Measurements from ENCODE around the gene SF3A1.
"Not testable (repeated sequence)": the region's sequence is repeated elsewhere in the genome, so short reads cannot be mapped to it uniquely, and the experiment has no call there.

The SF3A1 gene

GRCh38 chr22:30347255-30347892 lies 9.3 kb downstream of the SF3A1 start:
- no peak for DNase-seq (ENCODE audit: low read depth)

GRCh38 chr22:30344447-30345200 lies 12.1 kb downstream of the SF3A1 start:
- DNase-seq (ENCODE audit: low read depth): no peak

GRCh38 chr22:30340911-30341685 lies 15.6 kb downstream of the SF3A1 start:
- DNase-seq (ENCODE audit: low read depth): no peak

- DNase-seq (ENCODE audit: low read depth): no peak
Observed at GRCh38 chr22:30338802-30339201, 17.9 kb downstream of the SF3A1 start.

- not testable (repeated sequence) for DNase-seq (ENCODE audit: low read depth)
Observed at GRCh38 chr22:30338341-30338740, 18.4 kb downstream of the SF3A1 start.

GRCh38 chr22:30337461-30337778 lies 19.3 kb downstream of the SF3A1 start:
- no peak for DNase-seq (ENCODE audit: low read depth)

GRCh38 chr22:30336752-30337460 lies 19.8 kb downstream of the SF3A1 start:
- no peak for DNase-seq (ENCODE audit: low read depth)

- DNase-seq (ENCODE audit: low read depth): no peak
Observed at GRCh38 chr22:30335236-30335635, 21.5 kb downstream of the SF3A1 start.

- DNase-seq (ENCODE audit: low read depth): no peak
Observed at GRCh38 chr22:30334646-30335045, 22.0 kb downstream of the SF3A1 start.

GRCh38 chr22:30333707-30334087 lies 23.0 kb downstream of the SF3A1 start:
- no peak for DNase-seq (ENCODE audit: low read depth)

- no peak for DNase-seq (ENCODE audit: low read depth)
Observed at GRCh38 chr22:30332994-30333706, 23.5 kb downstream of the SF3A1 start.

- DNase-seq (ENCODE audit: low read depth): no peak
Observed at GRCh38 chr22:30332551-30332950, 24.1 kb downstream of the SF3A1 start.

GRCh38 chr22:30328466-30329049 lies 28.1 kb downstream of the SF3A1 start:
- DNase-seq (ENCODE audit: low read depth): no peak

GRCh38 chr22:30327864-30328345 lies 28.8 kb downstream of the SF3A1 start:
- DNase-seq (ENCODE audit: low read depth): no peak

GRCh38 chr22:30326706-30327362 lies 29.9 kb downstream of the SF3A1 start, which contains the start of gene TBC1D10A:
Gene TBC1D10A, minus strand, starts transcription at chr22:30326941. Its CDS starts 60 bp downstream, at chr22:30326881.
- DNase-seq (ENCODE audit: low read depth): peak; percentile 81

- DNase-seq (ENCODE audit: low read depth): no peak
Observed at GRCh38 chr22:30326255-30326705, 30.4 kb downstream of the SF3A1 start.

- DNase-seq (ENCODE audit: low read depth): no peak
Observed at GRCh38 chr22:30325724-30326254, 30.9 kb downstream of the SF3A1 start.

- no peak for DNase-seq (ENCODE audit: low read depth)
Observed at GRCh38 chr22:30325065-30325720, 31.5 kb downstream of the SF3A1 start.

GRCh38 chr22:30324014-30324730 lies 32.5 kb downstream of the SF3A1 start:
- no peak for DNase-seq (ENCODE audit: low read depth)

Measured in stimulated activated CD8-positive, alpha-beta memory T cell treated with anti-CD3 and anti-CD28 coated beads, Interleukin-7, amount 100 ng/mL, for 24 hours (primary cell).